SK-N-SH (cell line): ENCODE results near the gene CA4.

Experiments
- CTCF ChIP-seq: fragments of 200-600 bp; sonication (generic); IDR thresholded peaks from 2 replicates; pipeline ENCODE4 v1.6.1; 2017; ENCODE audit warnings: antibody characterized with exemption, mild to moderate bottlenecking, moderate library complexity
- EP300 ChIP-seq, 2 experiments: IDR thresholded peaks; 2 replicates each; pipeline versions ENCODE4 v1.4.0 to v1.6.1; 2012; ENCODE audit warnings: borderline replicate concordance in 1 of 2, low read depth in 1 of 2, low read length in 1 of 2
- FOSL2 ChIP-seq: IDR thresholded peaks from 2 replicates; pipeline ENCODE4 v1.4.0; 2012; ENCODE audit warnings: low read depth, mild to moderate bottlenecking, moderate library complexity, borderline replicate concordance
- MAX ChIP-seq: IDR thresholded peaks from 2 replicates; pipeline ENCODE4 v1.4.0; 2012; ENCODE audit warnings: low read depth
- RAD21 ChIP-seq: IDR thresholded peaks from 2 replicates; pipeline ENCODE4 v1.6.1; 2012; ENCODE audit warnings: mild to moderate bottlenecking, low read length
- TAF1 ChIP-seq: IDR thresholded peaks from 2 replicates; pipeline ENCODE4 v1.6.1; 2012; ENCODE audit warnings: low read depth, mild to moderate bottlenecking, low read length, moderate library complexity, borderline replicate concordance
- USF2 ChIP-seq: fragments of 150-350 bp; IDR thresholded peaks from 2 replicates; pipeline ENCODE4 v1.6.1; 2017; ENCODE audit warnings: antibody characterized with exemption, low read length, low read depth, borderline replicate concordance

- no peak for TF ChIP-seq FOSL2
- TF ChIP-seq USF2: no peak
- peak; percentile 94 for TF ChIP-seq RAD21
- TF ChIP-seq CTCF: peak; percentile 99
- TF ChIP-seq EP300 (IDR thresholded peaks at IDR 0.05; ENCODE audit: borderline replicate concordance in 1 of 2, low read depth in 1 of 2, low read length in 1 of 2): no peak
- TF ChIP-seq TAF1: peak; percentile 16; the same call in 1 of the 2 replicates
- TF ChIP-seq MAX: peak; percentile 51; the same call in 1 of the 2 replicates
Measured at GRCh38 chr17:60142872-60143499, 6.8 kb upstream of the CA4 start.
